ENCODE data around the gene SEMA5A. TPM values are rescaled to one million over a fixed set of nuclear protein-coding genes. Genes with fewer than 3 reads are reported as not detected.

The SEMA5A gene
- total RNA-seq, 1 experiment from 2014 or later: 34.3 TPM

GRCh38 chr5:9062873-9063272 lies 483.0 kb downstream of the SEMA5A start:
- intact Hi-C loops (cut with micrococcal nuclease; ENCODE audit: unreplicated experiment): no loop called here
- ChIA-PET CTCF (no interaction called here), POLR2A (no interaction called here)
- H3K4me1 Mint-ChIP-seq (ENCODE audit: low read depth, unreplicated experiment): no peaks in the 10 kb centered on the region
- Histone ChIP-seq H3K27me3 (replicated peaks; ENCODE audit: control insufficient read depth, insufficient read depth, low read length) (no peaks in the 10 kb centered on the region), H3K9me3 (no peaks in the 10 kb centered on the region), H3K4me1 (no peaks in the 10 kb centered on the region), H3K36me3 (ENCODE audit: control insufficient read depth, insufficient read depth, low read length) (no peaks in the 10 kb centered on the region), H3K4me3 (ENCODE audit: low read depth, low read length) (no peak overlapping the region)
- peaks cover 4% of the 10 kb centered on the region for H3K36me3 Mint-ChIP-seq (ENCODE audit: insufficient read depth, unreplicated experiment)
- no TSS peak for BruUV-seq (replicated peaks)
- H3K9me3 Mint-ChIP-seq (ENCODE audit: unreplicated experiment): no peaks in the 10 kb centered on the region
- H3K27me3 Mint-ChIP-seq (ENCODE audit: insufficient read depth, unreplicated experiment): no peaks in the 10 kb centered on the region
- no peak overlapping the region for H3K4me3 Mint-ChIP-seq (ENCODE audit: unreplicated experiment)
- TF ChIP-seq CTCF (IDR thresholded peaks at IDR 0.05; ENCODE audit: insufficient read depth in 1 of 2, low read depth in 1 of 2, low read length in 1 of 2, severe bottlenecking in 1 of 2, unreplicated experiment in 1 of 2): no peak
- no peak overlapping the region for H3K27ac Mint-ChIP-seq (ENCODE audit: unreplicated experiment)
- no peak for DNase-seq

GRCh38 chr5:9059920-9060691 lies 485.8 kb downstream of the SEMA5A start:
- peaks cover 4% of the 10 kb centered on the region for H3K36me3 Mint-ChIP-seq (ENCODE audit: insufficient read depth, unreplicated experiment)
- no peak overlapping the region for H3K27ac Mint-ChIP-seq (ENCODE audit: unreplicated experiment)
- POLR2A ChIA-PET: no interaction called here
- no TSS peak for BruUV-seq (replicated peaks)
- intact Hi-C loops (cut with micrococcal nuclease; ENCODE audit: unreplicated experiment): no loop called here
- H3K9me3 Mint-ChIP-seq (ENCODE audit: unreplicated experiment): no peaks in the 10 kb centered on the region
- no peak for DNase-seq
- Histone ChIP-seq H3K36me3 (ENCODE audit: control insufficient read depth, insufficient read depth, low read length) (no peaks in the 10 kb centered on the region; the same call in 1 of the 2 replicates), H3K4me1 (no peaks in the 10 kb centered on the region), H3K27me3 (replicated peaks; ENCODE audit: control insufficient read depth, insufficient read depth, low read length) (no peaks in the 10 kb centered on the region), H3K4me3 (ENCODE audit: low read depth, low read length) (no peak overlapping the region), H3K9me3 (no peaks in the 10 kb centered on the region)
- no peaks in the 10 kb centered on the region for H3K4me1 Mint-ChIP-seq (ENCODE audit: low read depth, unreplicated experiment)
- TF ChIP-seq CTCF (IDR thresholded peaks at IDR 0.05; ENCODE audit: insufficient read depth in 1 of 2, low read depth in 1 of 2, low read length in 1 of 2, severe bottlenecking in 1 of 2, unreplicated experiment in 1 of 2): no peak
- H3K27me3 Mint-ChIP-seq (ENCODE audit: insufficient read depth, unreplicated experiment): no peaks in the 10 kb centered on the region
- no peak overlapping the region for H3K4me3 Mint-ChIP-seq (ENCODE audit: unreplicated experiment)
- CTCF ChIA-PET: no interaction called here

- no peaks in the 10 kb centered on the region; the same call in 1 of the 2 replicates for H3K36me3 ChIP-seq (ENCODE audit: control insufficient read depth, insufficient read depth, low read length)
- H3K4me1 Mint-ChIP-seq (ENCODE audit: low read depth, unreplicated experiment): no peaks in the 10 kb centered on the region
- ChIA-PET POLR2A (no interaction called here), CTCF (no interaction called here)
- BruUV-seq (replicated peaks): no TSS peak
- H3K27me3 Mint-ChIP-seq (ENCODE audit: insufficient read depth, unreplicated experiment): no peaks in the 10 kb centered on the region
- H3K27me3 ChIP-seq (replicated peaks; ENCODE audit: control insufficient read depth, insufficient read depth, low read length): no peaks in the 10 kb centered on the region
- no peak overlapping the region for H3K27ac Mint-ChIP-seq (ENCODE audit: unreplicated experiment)
- TF ChIP-seq CTCF (IDR thresholded peaks at IDR 0.05; ENCODE audit: insufficient read depth in 1 of 2, low read depth in 1 of 2, low read length in 1 of 2, severe bottlenecking in 1 of 2, unreplicated experiment in 1 of 2): no peak
- DNase-seq: no peak
- H3K9me3 Mint-ChIP-seq (ENCODE audit: unreplicated experiment): no peaks in the 10 kb centered on the region
- H3K36me3 Mint-ChIP-seq (ENCODE audit: insufficient read depth, unreplicated experiment): peaks cover 4% of the 10 kb centered on the region
- no peaks in the 10 kb centered on the region for H3K4me1 ChIP-seq
- H3K4me3 Mint-ChIP-seq (ENCODE audit: unreplicated experiment): no peak overlapping the region
- H3K9me3 ChIP-seq: no peaks in the 10 kb centered on the region
- no peak overlapping the region for H3K4me3 ChIP-seq (ENCODE audit: low read depth, low read length)
- intact Hi-C loops (cut with micrococcal nuclease; ENCODE audit: unreplicated experiment): no loop called here
These were observed 487.2 kb downstream of the SEMA5A start for GRCh38 chr5:9058666-9059065.
